NCI-H1694 (cell line): ENCODE data around the gene DPP6.
"Not testable (repeated sequence)": the region's sequence is repeated elsewhere in the genome, so short reads cannot be mapped to it uniquely, and the experiment has no call there.

ENCODE experiments used
- DNase-seq: peaks from one replicate; lab custom pipeline; 2025; lab: John Stamatoyannopoulos, UW

The DPP6 gene

DNA sequence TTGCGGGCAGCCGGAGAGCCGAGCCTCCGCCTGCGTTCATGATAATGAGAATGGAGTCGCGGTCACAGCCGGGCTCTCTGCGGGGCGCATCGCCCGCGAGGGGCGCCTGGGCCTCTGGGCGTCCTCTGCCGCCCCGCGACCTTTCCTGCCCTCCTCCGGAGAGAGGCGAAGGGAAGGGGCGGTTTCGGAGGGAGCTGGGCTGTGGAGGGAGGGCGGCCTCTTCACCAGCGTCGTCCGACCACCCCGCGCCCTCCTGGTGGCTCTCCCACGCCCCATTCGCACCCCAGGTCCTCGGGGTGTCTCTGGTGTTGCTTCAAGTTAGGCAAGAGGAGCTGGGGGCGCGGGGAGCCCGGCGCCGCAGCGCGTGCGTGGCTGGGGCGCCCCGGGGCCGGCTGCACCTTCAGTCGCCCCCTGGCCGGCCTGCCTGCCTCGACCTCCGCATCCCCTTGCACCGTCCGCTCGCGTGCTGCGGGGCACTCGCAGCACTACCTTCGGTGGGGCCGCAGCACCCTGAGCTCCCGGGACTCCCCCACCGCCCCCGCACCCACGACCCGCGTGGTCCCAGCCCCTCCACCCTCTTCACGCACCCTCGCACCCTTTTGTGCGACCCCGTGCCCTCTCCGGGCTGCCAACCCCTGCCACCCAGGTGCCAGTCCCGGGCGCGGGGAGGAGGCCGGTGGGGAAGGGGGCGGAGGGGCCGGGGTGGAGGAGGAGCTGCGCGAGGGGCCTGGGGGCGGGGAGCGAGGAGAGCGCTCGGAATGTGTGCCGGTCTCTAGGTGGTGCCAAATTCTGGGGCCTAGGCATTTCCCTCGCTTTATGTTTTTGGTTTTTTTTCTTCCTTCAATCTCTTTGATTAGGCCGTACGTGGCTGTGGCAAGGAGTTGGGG lies at the start of gene DPP6:
Gene DPP6, plus strand, starts transcription at position 756 of the 887 bp plus-strand sequence.
- DNase-seq: not testable (repeated sequence)

DNA sequence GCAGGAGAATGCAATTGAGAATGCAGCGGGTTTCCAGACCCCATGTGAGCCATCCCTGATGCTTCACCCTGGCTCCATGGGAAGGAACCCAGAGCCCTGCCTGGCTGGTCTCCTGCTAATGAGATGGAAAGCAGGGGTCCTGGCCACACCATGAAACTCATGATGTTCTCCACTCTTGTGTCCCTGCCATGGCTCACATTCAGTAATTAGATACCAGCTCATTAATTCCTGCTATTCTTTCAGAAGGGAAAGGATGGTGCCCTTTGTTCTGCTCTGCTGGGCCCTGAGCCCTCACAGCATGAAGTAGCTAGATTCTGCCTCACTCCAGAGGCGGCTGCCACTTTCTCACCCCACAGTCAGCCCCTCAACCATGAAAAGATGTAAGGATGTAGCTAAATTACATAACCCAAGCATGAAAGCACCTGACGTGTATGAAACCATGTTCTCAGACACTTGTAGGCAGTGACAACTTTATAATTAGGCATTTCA lies 42.7 kb upstream of the DPP6 start:
- not testable (repeated sequence) for DNase-seq

DNA sequence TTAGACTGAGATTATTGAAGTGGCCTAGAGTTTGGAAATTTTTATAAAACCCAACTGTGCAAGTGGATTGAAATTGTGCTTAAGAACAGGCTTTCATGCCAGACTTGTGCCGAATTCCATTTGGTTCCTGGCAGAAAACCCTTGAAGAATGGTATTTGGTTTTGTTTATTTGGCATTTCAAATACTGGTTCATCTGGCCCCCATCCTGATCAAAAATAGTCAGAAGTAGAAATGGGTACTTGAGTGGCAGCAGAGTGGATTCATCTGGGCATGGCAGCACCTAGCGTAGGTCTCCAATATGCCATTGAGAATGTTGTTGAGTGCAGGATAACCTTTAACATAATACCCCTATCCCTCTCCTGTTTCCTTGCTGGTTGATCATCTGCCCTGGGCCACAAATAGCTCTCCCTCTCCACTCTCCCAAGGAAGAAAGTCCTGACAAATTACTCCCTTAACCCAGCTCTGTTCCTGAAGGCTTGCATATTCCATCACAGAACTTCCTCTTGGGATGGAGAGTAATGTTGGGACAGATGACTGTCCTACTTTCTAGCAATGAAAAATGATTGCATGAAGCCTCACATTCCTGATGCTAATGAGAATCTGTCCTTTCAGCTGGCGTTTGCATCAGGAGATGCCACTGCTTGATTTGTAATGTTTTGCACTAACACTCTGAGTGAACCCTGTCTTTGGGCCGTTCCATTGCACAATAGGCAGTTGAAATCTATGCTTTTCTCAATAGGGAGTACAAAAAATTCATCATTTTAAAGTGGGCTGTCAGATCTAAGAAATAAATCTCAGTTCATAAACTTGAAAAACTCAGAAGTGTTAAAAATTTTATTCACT lies 41.3 kb upstream of the DPP6 start:
- DNase-seq: not testable (repeated sequence)

DNA sequence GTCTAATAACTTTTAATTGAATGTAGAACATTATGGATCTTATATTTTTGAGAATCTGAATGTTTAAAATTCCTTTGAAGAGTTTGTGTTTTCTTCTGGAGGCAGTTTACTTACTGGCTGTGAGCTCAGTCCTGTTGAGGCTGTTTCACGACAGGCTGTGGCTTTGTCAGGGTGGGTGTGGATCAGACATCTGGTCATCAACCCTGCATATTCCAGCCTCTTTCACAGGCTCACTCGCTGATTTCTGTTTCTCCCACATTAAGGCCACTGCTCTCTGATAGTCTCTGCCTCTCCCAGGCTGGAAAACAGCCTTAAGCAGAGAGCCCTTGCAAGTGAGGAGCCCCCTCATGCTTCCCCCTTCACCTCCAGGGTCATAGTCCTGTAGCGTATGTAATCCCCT lies 39.4 kb upstream of the DPP6 start:
- DNase-seq: not testable (repeated sequence)

DNA sequence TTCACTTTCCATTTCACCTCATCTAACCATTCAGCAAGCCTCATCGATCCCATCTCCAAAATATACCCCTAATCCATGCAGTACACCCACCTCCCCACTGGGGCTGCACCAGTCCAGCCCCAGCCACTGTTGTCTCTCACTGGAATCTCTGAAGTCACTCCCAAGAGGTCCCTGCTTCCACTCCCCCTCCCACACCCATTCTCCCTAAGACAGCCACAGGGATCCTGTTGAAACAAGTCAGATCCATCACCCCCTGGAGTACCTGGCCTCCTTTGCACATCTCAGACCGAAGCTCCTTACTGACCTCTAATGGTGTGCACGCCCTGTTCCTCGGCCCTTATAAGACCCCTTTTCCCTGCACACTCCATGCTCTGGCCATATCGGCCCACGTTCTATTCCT lies 36.6 kb upstream of the DPP6 start:
- not testable (repeated sequence) for DNase-seq

DNA sequence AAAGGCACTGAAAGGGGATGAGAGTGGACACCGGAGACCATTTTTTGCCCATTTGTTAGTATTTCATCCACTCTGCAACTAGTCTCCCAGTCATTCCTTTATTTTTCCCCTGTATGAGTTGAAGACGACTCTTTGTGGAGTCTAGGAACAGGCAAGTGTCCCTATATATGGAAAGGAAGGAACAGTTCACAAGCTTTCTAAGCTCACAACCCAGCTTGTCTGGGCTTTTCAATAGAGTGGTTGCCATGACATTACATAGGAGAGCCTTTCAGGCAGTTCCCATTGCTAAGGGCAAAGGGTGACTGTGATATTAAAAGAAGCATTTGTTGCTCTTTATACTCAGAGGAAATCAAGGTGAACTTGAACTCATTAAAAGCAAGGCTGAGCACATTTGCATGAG lies 33.8 kb upstream of the DPP6 start:
- DNase-seq: not testable (repeated sequence)

DNA sequence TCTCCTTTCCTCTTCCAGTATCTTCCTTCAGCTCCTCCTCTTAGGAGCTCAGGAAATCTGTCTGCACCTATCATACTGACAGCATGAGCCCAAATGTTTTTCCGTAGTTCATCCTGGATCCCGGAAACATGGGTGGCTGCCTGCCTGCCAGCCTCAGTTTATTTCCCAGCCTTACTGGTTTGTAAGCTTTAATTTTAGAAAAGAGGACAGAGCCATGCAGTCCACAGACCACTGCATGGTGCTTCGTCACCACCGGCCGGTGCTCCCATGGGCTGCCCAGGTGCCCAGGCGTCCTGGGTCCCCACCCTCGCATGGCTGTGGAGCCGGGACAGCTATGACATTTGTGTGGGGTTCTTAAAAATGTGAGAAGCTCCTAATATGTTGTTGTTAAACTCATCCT lies 24.4 kb upstream of the DPP6 start:
- DNase-seq: not testable (repeated sequence)

DNA sequence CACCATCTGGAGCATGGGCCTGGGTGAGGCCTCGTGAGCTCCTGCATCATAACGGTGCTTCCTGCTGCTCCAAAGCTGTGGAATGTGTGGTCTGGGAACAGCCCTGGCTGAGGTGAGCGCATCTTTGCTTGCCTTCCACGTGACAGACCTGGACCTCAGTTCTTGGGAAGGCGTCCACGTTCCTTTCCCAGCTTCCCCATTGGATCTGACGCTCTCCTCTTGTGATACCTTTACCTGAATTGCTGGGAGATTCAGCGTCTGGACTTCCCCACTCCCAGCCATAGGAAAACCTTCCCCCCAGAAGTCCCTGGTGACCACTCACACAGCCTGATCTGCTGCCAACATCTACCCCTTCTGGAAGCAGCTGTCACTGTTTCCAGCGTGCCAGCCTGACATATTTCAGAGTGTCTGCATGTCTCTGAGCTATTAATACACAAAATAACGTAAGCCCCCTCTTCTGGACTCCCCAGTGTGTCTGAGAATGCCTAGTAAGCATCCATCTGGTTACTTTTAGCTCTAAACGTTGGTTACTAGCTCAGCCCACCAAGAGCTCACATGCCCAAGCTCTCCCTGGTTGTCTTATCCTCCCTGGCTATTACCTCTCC lies 21.6 kb upstream of the DPP6 start:
- DNase-seq: not testable (repeated sequence)

DNA sequence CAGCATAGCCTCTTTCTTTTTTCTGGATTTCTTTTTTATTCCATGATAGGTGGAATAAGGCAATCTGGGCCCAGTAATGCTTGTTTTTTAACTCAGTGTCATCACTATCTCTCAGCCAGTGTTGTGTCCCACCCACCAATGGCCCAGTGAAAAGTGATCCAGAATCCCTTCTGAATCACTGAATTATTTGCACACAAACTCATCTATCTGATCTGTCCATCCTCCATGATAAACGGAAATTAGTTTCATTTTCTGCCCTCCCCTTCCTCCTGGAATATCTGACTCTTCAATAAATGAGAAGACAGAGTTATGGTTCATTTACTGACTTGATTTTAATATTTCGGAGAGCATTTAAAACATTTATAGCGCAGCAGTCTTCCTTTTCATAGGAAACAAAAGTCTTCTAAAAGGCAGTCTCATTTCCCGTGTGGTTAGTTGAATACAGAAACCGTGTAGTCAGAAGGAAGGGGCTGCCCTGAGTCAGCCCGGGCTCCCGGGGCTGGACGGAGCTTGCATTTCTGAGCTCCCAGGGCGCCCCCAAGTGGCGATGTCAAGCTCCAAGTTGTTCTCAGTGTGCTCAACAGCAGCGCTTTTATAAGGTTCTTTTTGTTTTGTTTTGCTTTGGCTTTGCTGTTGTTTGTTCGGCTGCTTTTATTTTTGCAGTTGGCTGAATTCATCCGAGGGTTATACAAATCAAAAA lies 12.6 kb upstream of the DPP6 start:
- not testable (repeated sequence) for DNase-seq

DNA sequence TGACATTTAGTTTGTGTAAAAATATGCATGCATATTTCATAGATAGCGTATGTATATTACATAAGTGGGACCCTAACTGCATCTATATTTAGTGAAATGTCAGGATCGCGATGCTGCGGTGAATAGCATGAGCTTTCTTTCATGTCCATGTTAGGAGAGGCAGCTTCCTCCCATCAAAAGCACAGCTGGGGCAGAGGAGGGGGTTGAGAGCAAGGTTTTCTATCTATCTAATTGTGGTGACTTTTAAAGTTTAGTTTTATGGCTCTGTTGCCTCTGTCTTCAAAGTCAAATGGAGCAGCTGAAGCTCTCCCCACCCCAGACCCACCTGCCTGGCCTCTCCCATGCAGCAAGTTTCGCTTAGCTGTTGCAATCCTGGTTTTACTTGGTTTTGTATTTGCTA lies 1.8 kb upstream of the DPP6 start:
- not testable (repeated sequence) for DNase-seq

DNA sequence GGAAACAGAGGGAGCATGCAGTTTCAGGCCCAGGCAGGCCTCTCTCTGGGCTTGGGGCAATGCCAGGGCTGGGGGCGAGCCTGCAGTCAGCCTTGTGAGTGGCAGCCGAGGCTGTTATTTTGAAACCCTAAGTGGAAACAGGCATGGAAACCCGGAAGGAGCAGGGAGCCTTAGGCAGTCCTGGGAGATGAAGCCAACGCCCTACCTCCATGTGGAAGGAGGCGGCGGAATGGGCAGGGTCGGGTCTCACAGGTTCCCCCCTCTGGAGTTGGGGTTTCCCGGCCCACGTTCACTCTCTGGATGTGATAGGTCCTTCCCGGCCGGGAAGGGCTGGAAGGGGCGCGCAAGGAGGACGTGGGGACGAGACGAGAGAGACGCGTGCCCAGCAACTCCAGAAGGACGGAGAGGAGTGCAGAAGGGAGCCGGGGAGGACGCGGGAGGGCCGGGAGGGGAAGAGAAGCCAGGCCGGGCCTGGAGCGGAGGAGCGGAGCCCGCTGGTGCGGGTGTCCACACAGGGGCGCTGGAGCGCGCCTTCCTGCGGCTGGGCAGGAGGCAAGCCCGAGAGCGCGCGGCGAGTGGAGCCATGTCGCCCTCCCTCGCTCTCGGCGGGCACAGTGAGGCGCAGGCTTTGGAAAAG lies 1.1 kb upstream of the DPP6 start:
- DNase-seq: not testable (repeated sequence)

DNA sequence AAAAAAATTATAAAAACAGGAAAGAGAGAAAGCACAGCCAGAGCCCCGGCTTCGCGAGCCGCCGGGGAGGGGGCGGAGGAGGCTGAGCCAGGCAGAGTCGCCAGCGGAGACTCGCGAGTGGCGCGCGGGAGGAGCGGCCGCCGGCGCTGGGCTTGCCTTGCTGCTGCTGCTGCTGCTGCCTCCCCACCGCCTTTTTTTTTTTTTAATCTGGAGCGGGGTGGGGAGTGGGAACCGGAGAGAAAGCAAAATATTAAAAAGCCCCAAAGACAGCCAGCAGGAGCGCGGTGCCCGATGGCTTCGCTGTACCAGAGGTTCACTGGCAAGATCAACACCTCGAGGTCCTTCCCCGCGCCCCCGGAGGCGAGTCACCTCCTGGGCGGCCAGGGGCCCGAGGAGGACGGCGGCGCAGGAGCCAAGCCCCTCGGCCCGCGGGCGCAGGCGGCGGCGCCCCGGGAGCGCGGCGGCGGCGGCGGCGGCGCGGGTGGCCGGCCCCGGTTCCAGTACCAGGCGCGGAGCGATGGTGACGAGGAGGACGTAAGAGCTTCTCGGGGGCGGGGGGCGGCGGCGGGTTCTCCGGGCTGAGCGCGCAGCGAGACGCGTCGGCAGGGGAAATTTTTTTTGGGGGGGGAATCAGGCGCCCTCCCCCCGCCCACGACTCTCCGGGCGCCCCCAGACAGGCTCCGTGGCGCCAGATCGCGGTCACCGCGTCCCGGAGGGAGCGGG lies 493 bp downstream of the DPP6 start:
- not testable (repeated sequence) for DNase-seq

DNA sequence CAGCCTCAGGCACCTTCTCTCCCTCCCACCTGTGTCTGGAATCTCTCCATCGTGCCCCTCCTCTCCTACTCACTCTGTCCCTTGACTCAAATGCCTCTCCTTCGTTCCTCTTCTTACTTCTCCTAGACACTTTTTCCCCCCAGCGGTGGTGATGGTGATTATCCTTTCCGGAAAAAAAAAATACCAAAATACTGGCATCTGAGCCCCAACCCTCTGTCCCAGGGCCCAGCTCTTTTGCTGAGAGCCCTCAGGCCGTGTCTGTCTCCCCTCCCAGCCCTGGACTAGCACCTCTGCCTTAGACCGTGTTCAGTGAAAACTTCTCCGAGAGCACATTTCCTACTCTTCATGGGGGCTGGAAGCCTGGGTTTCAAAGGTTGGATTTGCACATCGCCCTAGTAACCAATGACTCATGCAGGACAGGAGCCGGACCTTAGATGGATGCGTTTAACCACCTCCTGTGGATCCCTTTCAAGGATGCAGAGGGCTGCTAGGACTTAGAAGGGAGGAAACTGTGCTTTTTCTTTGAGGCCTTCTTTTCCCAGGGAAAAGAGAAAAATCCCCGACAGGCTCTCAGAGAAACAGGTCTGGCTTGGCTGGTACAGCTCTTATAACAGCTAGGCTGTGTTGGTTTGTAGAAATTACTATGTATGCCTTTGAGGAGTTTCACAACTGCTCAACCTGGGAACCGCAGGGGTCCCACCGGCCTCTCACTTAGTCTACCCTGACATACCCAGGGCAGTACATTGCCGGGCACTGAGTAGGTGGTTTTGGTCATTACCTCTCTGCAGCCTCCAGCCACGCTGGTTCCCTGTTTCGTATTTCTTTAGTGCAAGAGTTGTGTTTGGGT lies 1.5 kb downstream of the DPP6 start:
- not testable (repeated sequence) for DNase-seq

DNA sequence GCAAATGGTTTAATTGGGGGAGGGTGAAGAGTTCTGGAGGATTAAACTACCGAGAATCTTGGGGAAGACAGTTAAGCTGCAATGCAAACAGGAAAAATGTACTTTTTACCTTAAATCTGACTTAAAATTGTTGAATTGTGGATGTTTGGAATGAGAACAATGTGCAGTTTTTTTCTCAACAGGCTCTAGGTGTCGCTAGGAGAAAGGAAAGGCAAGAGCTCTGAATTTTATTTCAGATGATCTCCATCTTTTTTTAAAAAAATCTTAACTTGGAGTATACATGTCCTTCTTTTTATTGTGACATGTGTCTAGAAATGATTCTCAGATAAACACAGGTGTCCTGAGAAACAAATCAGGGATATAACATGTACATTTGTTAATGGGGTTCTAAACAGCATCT lies 2.5 kb downstream of the DPP6 start:
- DNase-seq: not testable (repeated sequence)

DNA sequence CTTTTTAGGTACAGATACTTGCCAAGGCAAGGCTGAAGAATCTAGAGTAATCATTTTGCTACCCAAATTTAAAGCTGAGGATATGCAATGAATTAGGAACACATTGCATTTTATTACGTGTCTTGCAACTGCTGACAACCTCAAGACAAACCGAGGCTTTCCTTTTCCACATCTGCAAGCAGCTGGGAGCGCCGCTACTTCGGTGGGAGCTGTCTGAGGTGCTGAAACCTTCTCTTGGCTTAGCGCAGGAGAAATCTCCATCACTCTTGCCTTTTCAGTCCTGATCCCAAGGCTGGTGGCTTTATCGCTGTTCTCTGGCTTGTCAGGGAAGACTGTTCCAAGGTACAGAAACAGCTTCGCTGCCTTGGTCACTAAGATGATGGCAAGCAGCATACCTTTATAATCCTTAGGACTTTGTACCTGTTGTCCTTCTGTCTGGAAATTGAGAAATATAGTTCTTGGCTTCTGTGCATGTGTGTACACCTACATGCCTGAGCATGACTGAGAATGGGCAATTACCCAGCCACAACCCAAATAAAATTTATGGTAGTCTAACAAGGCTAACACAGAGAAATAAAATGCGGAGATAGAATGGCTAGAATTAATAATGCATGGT lies 3.4 kb downstream of the DPP6 start:
- not testable (repeated sequence) for DNase-seq

DNA sequence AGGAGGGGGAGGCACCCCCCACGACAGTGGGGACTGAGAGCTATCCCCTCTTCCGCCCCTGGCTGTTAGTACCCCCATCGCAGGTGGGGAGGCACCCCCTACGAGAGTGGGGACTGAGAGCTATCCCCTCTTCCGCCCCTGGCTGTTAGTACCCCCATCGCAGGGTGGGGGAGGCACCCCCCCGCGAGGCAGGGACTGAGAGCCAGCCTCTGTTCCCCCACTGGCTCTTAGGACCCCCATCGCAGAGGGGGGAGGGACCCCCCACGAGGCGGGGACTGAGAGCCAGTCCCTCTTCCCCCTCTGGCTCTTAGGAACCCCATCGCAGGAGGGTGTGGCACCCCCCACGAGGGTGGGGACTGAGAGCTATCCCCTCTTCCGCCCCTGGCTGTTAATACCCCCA lies 6.6 kb downstream of the DPP6 start:
- DNase-seq: not testable (repeated sequence)

DNA sequence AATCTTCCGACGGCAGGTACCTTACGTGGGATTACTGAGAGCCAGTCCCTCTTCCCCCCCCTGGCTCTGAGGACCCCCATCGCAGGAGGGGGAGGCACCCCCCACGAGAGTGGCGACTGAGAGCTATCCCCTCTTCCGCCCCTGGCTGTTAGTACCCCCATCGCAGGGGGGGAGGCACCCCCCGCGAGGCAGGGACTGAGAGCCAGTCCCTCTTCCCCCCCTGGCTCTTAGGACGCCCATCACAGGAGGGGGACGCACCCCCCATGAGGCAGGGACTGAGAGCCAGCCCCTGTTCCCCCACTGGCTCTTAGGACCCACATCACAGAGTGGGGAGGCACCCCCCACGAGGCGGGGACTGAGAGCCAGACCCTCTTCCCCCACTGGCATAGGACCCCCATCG lies 8.4 kb downstream of the DPP6 start:
- not testable (repeated sequence) for DNase-seq

DNA sequence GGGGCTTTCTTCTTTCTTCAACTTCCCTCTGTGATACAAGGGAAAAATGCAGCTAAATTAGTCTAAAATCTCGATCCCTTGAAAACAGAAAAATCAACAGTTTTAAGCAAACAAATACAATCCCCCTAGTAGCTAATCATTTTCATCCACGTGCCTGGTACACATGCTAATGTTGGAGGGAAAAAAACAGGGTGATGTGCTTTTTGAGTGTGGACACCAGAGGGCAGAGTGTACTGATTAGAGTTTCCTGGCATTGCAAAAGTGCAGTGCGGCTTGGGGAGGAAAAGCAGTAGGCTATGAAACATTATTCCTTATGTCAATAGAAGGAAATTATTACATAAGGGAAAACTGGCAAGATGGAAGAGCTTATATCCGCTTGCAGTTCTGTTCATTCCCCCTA lies 19.6 kb downstream of the DPP6 start:
- DNase-seq: peak; percentile 33
